Lower lobe of right lung (tissue), 2 donors: ENCODE data around the gene WFDC12. TPM values are rescaled to one million over a fixed set of nuclear protein-coding genes. Genes with fewer than 3 reads are reported as not detected.

Experiments
- ATAC-seq, 2 donors: fragments of 200-7000 bp; cut with Tn5 transposase; one replicate each; pipeline ENCODE4 v1.9.1; 2020 to 2022; ENCODE audit warnings: mild to moderate bottlenecking in 2 of 2, moderate library complexity in 2 of 2
- DNase-seq: peaks from one replicate; pipeline ENCODE4 v3.0.0-alpha.2; 2020
- H3K27ac ChIP-seq: fragments of 200-600 bp; one replicate; pipeline ENCODE4 v1.8.0; 2022
- H3K27me3 ChIP-seq: fragments of 200-600 bp; one replicate; pipeline ENCODE4 v1.8.0; 2022; ENCODE audit warnings: low read depth
- H3K36me3 ChIP-seq: fragments of 200-600 bp; one replicate; pipeline ENCODE4 v1.8.0; 2022; ENCODE audit warnings: mild to moderate bottlenecking
- H3K4me1 ChIP-seq: fragments of 200-600 bp; one replicate; pipeline ENCODE4 v1.8.0; 2022
- H3K4me3 ChIP-seq: fragments of 200-600 bp; one replicate; pipeline ENCODE4 v1.8.0; 2022; ENCODE audit warnings: mild to moderate bottlenecking
- H3K9me3 ChIP-seq: fragments of 200-600 bp; one replicate; pipeline ENCODE4 v1.8.0; 2022
- CTCF ChIP-seq: fragments of 200-600 bp; IDR thresholded peaks from one replicate; pipeline ENCODE4 v1.8.0; 2022; ENCODE audit warnings: antibody characterized with exemption, mild to moderate bottlenecking
- intact Hi-C: fragments of 100-400 bp; cut with DNase I; formaldehyde crosslinking; loops from one replicate; pipeline ENCODE4 v1.11.0; 2022
- long read RNA-seq: library from polyadenylated mRNA; unstranded; transcript quantifications from one replicate; pipeline ENCODE4 v2.0.0, GENCODE V29; 2021
- total RNA-seq: library from RNA; stranded (reverse); fragmentation: NEBNext Ultra II Directional; extraction: Animal tissue kit (Norgen Biotek cat#: 25700); gene quantifications from one replicate; pipeline ENCODE4 v1.2.1, GENCODE V29; 2021
- donor health status: DM: no; HTN: yes; CAD: no; lungs with severe emphysema.

Gene WFDC12
- total RNA-seq = 3.9 TPM
- long read RNA-seq = 0 reads

- intact Hi-C loops = no loop called here
- Histone ChIP-seq H3K27me3 (no peaks in the 10 kb centered on the region), H3K36me3 (no peaks in the 10 kb centered on the region), H3K4me3 (no peak within 1 kb of the TSS), H3K4me1 (peaks cover 12% of the 10 kb centered on the region), H3K9me3 (no peaks in the 10 kb centered on the region), H3K27ac (no peak within 1 kb of the TSS)
- TF ChIP-seq CTCF = no peak
- ATAC-seq (no peak), DNase-seq (no peak)
Observed at GRCh38 chr20:45124365-45124764, at the start of gene WFDC12. TSS of gene WFDC12 (minus strand) at chr20:45124465. CDS start at chr20:45124447, 18 bp downstream.

GRCh38 chr20:45173522-45173921, 49.3 kb upstream of the WFDC12 start:
- ATAC-seq (no peak), DNase-seq (no peak)
- TF ChIP-seq CTCF = no peak
- H3K4me1 ChIP-seq = no peaks in the 10 kb centered on the region
- peaks cover 6% of the 10 kb centered on the region for H3K9me3 ChIP-seq
- intact Hi-C loops = no loop called here
- H3K27ac ChIP-seq = no peak overlapping the region
- no peaks in the 10 kb centered on the region for H3K36me3 ChIP-seq
- H3K4me3 ChIP-seq = no peak overlapping the region
- peaks cover 16% of the 10 kb centered on the region for H3K27me3 ChIP-seq

- TF ChIP-seq CTCF = no peak
- H3K9me3 ChIP-seq = peaks cover 10% of the 10 kb centered on the region
- no peaks in the 10 kb centered on the region for H3K4me1 ChIP-seq
- DNase-seq (no peak), ATAC-seq (no peak)
- H3K27me3 ChIP-seq = no peaks in the 10 kb centered on the region
- no peak overlapping the region for H3K27ac ChIP-seq
- H3K36me3 ChIP-seq = no peaks in the 10 kb centered on the region
- intact Hi-C loops = no loop called here
- no peak overlapping the region for H3K4me3 ChIP-seq
Observed at GRCh38 chr20:45164906-45165305, 40.6 kb upstream of the WFDC12 start.

DNA sequence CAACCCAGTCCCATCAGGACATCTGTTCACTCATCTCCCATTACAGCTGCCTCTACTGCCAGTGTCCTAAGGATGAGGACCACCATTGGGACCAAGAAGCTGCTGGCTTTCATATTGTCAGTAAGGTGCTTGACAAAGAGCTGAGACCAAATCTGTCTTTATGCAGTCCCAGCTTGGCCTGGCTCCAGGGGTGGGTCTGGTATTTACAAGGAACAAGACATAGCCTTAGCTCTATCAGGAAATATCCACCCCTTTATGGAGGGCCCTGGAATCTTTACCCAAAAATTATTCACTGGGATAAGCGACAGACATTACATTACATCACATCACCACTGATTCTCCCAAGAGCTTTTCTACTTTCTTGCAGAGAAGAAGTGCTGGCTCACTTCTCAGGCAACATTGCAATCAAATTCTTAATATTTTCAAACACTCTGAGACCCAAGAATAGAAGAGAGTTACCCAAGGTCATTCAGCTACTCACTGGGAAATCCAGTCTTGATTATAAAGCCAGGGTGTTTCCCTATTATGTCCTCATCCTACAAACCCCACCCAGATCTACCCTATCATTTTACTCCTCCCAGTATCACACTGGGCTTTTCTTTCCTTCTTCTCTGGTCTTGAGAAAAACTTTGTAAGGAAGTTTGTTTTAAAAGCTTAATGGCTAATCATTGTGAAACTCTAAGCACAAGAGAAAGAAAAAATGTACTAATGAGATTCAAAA, 39.0 kb upstream of the WFDC12 start:
- Histone ChIP-seq H3K36me3 (no peaks in the 10 kb centered on the region), H3K27ac (no peak overlapping the region), H3K9me3 (peaks cover 19% of the 10 kb centered on the region), H3K4me1 (no peaks in the 10 kb centered on the region), H3K4me3 (no peak overlapping the region), H3K27me3 (no peaks in the 10 kb centered on the region)
- TF ChIP-seq CTCF = no peak
- no peak for ATAC-seq
- no peak for DNase-seq
- intact Hi-C loops = no loop called here

DNA sequence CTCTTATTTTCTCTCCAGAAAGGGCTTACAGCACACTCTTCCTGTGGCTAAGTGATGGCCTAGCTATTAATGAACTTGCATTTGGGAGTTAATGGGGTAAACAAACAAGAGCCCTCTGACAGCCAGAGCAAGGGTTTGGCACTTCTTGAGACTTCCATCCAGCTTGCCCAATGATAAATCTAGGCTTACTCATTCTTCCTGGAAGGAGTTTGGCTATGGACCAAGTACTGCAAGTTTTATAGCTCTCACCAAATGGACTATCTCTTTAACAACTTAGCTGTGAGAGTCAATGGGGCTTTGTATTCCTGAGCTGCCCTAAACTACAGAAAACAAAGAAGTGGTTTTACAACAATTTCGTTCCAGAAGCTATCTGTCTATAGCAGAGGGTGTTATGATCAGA, 33.7 kb upstream of the WFDC12 start:
- H3K27me3 ChIP-seq = no peaks in the 10 kb centered on the region
- H3K36me3 ChIP-seq = no peaks in the 10 kb centered on the region
- intact Hi-C loops = no loop called here
- peaks cover 19% of the 10 kb centered on the region for H3K9me3 ChIP-seq
- no peak overlapping the region for H3K27ac ChIP-seq
- TF ChIP-seq CTCF = no peak
- no peak overlapping the region for H3K4me3 ChIP-seq
- DNase-seq (no peak), ATAC-seq (peak in 1 of 2 donors; percentile 11)
- no peaks in the 10 kb centered on the region for H3K4me1 ChIP-seq
